IMR-90 (cell line): Measurements from ENCODE around the gene LRP1B. TPM values are rescaled to one million over a fixed set of nuclear protein-coding genes. Genes with fewer than 3 reads are reported as not detected.

Experiments
- ATAC-seq: fragments of 200-7000 bp; cut with Tn5 transposase; 2 replicates; pipeline ENCODE4 v1.9.1; 2020; ENCODE audit warnings: low read depth, mild to moderate bottlenecking, moderate library complexity
- BruUV-seq: library from RNA; stranded (reverse); fragments of 400-500 nt; replicated peaks from 2 replicates; lab custom pipeline; 2021; lab: Mats Ljungman, UMichigan
- CTCF ChIA-PET: fragments of 300-600 bp; formaldehyde crosslinking; extraction: SDS; loops from one replicate; lab custom pipeline; 2021; ENCODE audit warnings: antibody characterized with exemption; lab: Yijun Ruan, JAX
- POLR2A ChIA-PET: fragments of 300-600 bp; sonication (Branson Sonifier 250); formaldehyde crosslinking; loops from one replicate; lab custom pipeline; 2022; ENCODE audit warnings: antibody characterized with exemption; ENCODE audit not compliant: unreplicated experiment; lab: Charles Lee
- DNase-seq: peaks from one replicate; pipeline ENCODE4 v3.0.0; 2013
- H2AFZ ChIP-seq: replicated peaks from 2 replicates; pipeline ENCODE3; 2013; ENCODE audit warnings: low read length, mild to moderate bottlenecking; ENCODE audit not compliant: poor library complexity
- H2AK5ac ChIP-seq: 2 replicates; pipeline ENCODE4 v1.6.1; 2013; ENCODE audit warnings: low read depth, low read length, inconsistent platforms
- H2AK9ac ChIP-seq: replicated peaks from 2 replicates; pipeline ENCODE3; 2013; ENCODE audit warnings: mild to moderate bottlenecking, low read depth, low read length, moderate library complexity; ENCODE audit not compliant: poor library complexity
- H2BK120ac ChIP-seq: 2 replicates; pipeline ENCODE4 v1.6.1; 2013; ENCODE audit warnings: low read depth, low read length, inconsistent platforms
- H2BK15ac ChIP-seq: 3 replicates; pipeline ENCODE4 v1.6.1; 2013; ENCODE audit warnings: low read depth, low read length, inconsistent platforms
- H2BK20ac ChIP-seq: 2 replicates; pipeline ENCODE4 v1.6.1; 2013; ENCODE audit warnings: low read depth, mild to moderate bottlenecking, inconsistent platforms, low read length, moderate library complexity
- H2BK5ac ChIP-seq: 2 replicates; pipeline ENCODE4 v1.6.1; 2013; ENCODE audit warnings: mild to moderate bottlenecking, low read depth, low read length, inconsistent platforms; ENCODE audit not compliant: poor library complexity, severe bottlenecking
- H3K14ac ChIP-seq: replicated peaks from 2 replicates; pipeline ENCODE4 v1.6.1; 2013; ENCODE audit warnings: low read depth, low read length, inconsistent platforms
- H3K18ac ChIP-seq: 2 replicates; pipeline ENCODE4 v1.6.1; 2013; ENCODE audit warnings: low read depth, low read length, control low read depth
- H3K23ac ChIP-seq: 2 replicates; pipeline ENCODE4 v1.6.1; 2013; ENCODE audit warnings: low read depth, low read length, inconsistent platforms
- H3K27ac ChIP-seq: 2 replicates; pipeline ENCODE4 v1.5.1; 2013; ENCODE audit warnings: mild to moderate bottlenecking, control low read depth, low read length; ENCODE audit not compliant: insufficient read depth
- H3K27me3 ChIP-seq: 2 replicates; pipeline ENCODE4 v1.6.1; 2013; ENCODE audit warnings: low read length; ENCODE audit not compliant: control insufficient read depth, insufficient read depth
- H3K36me3 ChIP-seq: 2 replicates; pipeline ENCODE4 v1.6.1; 2013; ENCODE audit warnings: low read length, mixed read lengths; ENCODE audit not compliant: control insufficient read depth, insufficient read depth
- H3K4ac ChIP-seq: 2 replicates; pipeline ENCODE4 v1.6.1; 2013; ENCODE audit warnings: low read depth, low read length, inconsistent platforms
- H3K4me1 ChIP-seq: 2 replicates; pipeline ENCODE4 v1.6.1; 2013; ENCODE audit warnings: low read length, mixed read lengths; ENCODE audit not compliant: control insufficient read depth, insufficient read depth
- H3K4me2 ChIP-seq: 2 replicates; pipeline ENCODE4 v1.6.1; 2013; ENCODE audit warnings: low read depth, mild to moderate bottlenecking, control low read depth, low read length, moderate library complexity
- H3K4me3 ChIP-seq: 2 replicates; pipeline ENCODE4 v1.5.1; 2013; ENCODE audit warnings: low read depth, mild to moderate bottlenecking, control low read depth, low read length, moderate library complexity; ENCODE audit not compliant: insufficient read depth
- H3K56ac ChIP-seq: 2 replicates; pipeline ENCODE4 v1.6.1; 2013; ENCODE audit warnings: low read length, inconsistent platforms; ENCODE audit not compliant: insufficient read depth; ENCODE audit errors: extremely low read depth
- H3K79me1 ChIP-seq, 2 experiments: 2 replicates each; pipeline ENCODE4 v1.6.1; 2013; ENCODE audit warnings: low read length in 2 of 2, inconsistent platforms in 1 of 2, low read depth in 1 of 2
- H3K9ac ChIP-seq: 2 replicates; pipeline ENCODE4 v1.6.1; 2013; ENCODE audit warnings: low read depth, low read length, control low read depth
- H3K9me1 ChIP-seq: 2 replicates; pipeline ENCODE4 v1.6.1; 2013; ENCODE audit warnings: low read length, inconsistent platforms; ENCODE audit not compliant: insufficient read depth
- H3K9me3 ChIP-seq: 2 replicates; pipeline ENCODE4 v1.6.1; 2013; ENCODE audit warnings: low read length; ENCODE audit not compliant: control insufficient read depth, insufficient read depth
- H4K20me1 ChIP-seq: 2 replicates; pipeline ENCODE4 v1.6.1; 2013; ENCODE audit warnings: low read length, inconsistent platforms; ENCODE audit not compliant: insufficient read depth
- H4K5ac ChIP-seq: 2 replicates; pipeline ENCODE4 v1.6.1; 2013; ENCODE audit warnings: mild to moderate bottlenecking, low read depth, low read length, control low read depth
- H4K8ac ChIP-seq, 2 experiments: 2 replicates each; pipeline ENCODE4 v1.6.1; 2013; ENCODE audit warnings: low read depth in 2 of 2, low read length in 2 of 2, control low read depth in 1 of 2, inconsistent platforms in 1 of 2
- H4K91ac ChIP-seq: 2 replicates; pipeline ENCODE4 v1.6.1; 2013; ENCODE audit warnings: low read depth, low read length, inconsistent platforms; ENCODE audit not compliant: insufficient read depth
- BHLHE40 ChIP-seq: fragments of 150-350 bp; IDR thresholded peaks from 2 replicates; pipeline ENCODE4 v1.6.1; 2016; ENCODE audit warnings: mild to moderate bottlenecking, low read depth, low read length
- CEBPB ChIP-seq: IDR thresholded peaks from 2 replicates; pipeline ENCODE4 v1.6.1; 2012; ENCODE audit warnings: low read depth, low read length, improper control_type of control experiment
- CHD1 ChIP-seq: IDR thresholded peaks from 2 replicates; pipeline ENCODE4 v1.6.1; 2012; ENCODE audit warnings: low read depth, low read length, improper control_type of control experiment
- FOS ChIP-seq: fragments of 150-350 bp; IDR thresholded peaks from 2 replicates; pipeline ENCODE4 v1.6.1; 2016; ENCODE audit warnings: low read depth, low read length
- MAFK ChIP-seq: IDR thresholded peaks from 2 replicates; pipeline ENCODE4 v1.6.1; 2012; ENCODE audit warnings: low read depth, low read length, improper control_type of control experiment
- MAZ ChIP-seq: IDR thresholded peaks from 2 replicates; pipeline ENCODE4 v1.6.1; 2012; ENCODE audit warnings: low read depth, mild to moderate bottlenecking, low read length, improper control_type of control experiment, moderate library complexity, borderline replicate concordance
- MXI1 ChIP-seq: IDR thresholded peaks from 2 replicates; pipeline ENCODE4 v1.6.1; 2012; ENCODE audit warnings: low read depth, mild to moderate bottlenecking, low read length, moderate library complexity, borderline replicate concordance
- NFE2L2 ChIP-seq: fragments of 150-350 bp; IDR thresholded peaks from 2 replicates; pipeline ENCODE4 v1.6.1; 2016; ENCODE audit warnings: low read depth, mild to moderate bottlenecking, low read length
- POLR2A ChIP-seq: IDR thresholded peaks from 2 replicates; pipeline ENCODE4 v1.6.1; 2012; ENCODE audit warnings: mild to moderate bottlenecking, low read depth, low read length
- RAD21 ChIP-seq: IDR thresholded peaks from 2 replicates; pipeline ENCODE4 v1.6.1; 2012; ENCODE audit warnings: low read length, improper control_type of control experiment
- RCOR1 ChIP-seq: IDR thresholded peaks from 2 replicates; pipeline ENCODE4 v1.6.1; 2012; ENCODE audit warnings: mild to moderate bottlenecking, low read length, improper control_type of control experiment; ENCODE audit not compliant: insufficient replicate concordance
- RFX5 ChIP-seq: IDR thresholded peaks from 2 replicates; pipeline ENCODE4 v1.8.0; 2012; ENCODE audit warnings: low read depth, mild to moderate bottlenecking, low read length, moderate library complexity
- SMC3 ChIP-seq: fragments of 150-350 bp; IDR thresholded peaks from 2 replicates; pipeline ENCODE4 v1.6.1; 2016; ENCODE audit warnings: low read depth, mild to moderate bottlenecking, antibody characterized with exemption, low read length, moderate library complexity
- WGBS, 2 experiments: methylation state at CpG; one replicate each; pipeline versions ENCODE4 v1.1.5 to v1.1.7; 2013; ENCODE audit warnings: missing lambda C conversion rate in 2 of 2; ENCODE audit not compliant: insufficient read length in 1 of 2; ENCODE audit errors: extremely low coverage in 2 of 2; 5-methylcytosine and 5-hydroxymethylcytosine counted together
- dilution Hi-C: fragments of 300-500 bp; cut with HindIII; formaldehyde crosslinking; loops from one replicate; pipeline ENCODE4 v1.14.3; 2018; ENCODE audit warnings: low sequenced_read_pairs; ENCODE audit not compliant: unreplicated experiment
- in situ Hi-C: fragments of 300-500 bp; cut with MboI; formaldehyde crosslinking; loops from 3 replicates; pipeline ENCODE4 v1.14.3; 2019; ENCODE audit warnings: low sequenced_read_pairs, inconsistent platforms, mixed read lengths
- intact Hi-C: fragments of 100-400 bp; cut with micrococcal nuclease; formaldehyde crosslinking; loops from 2 replicates; pipeline ENCODE4 v1.10.0; 2022
- polyA plus RNA-seq, 3 experiments: library from polyadenylated mRNA; depleted of rRNA; stranded (reverse); fragments of >200 nt; gene quantifications; 2 replicates each; pipeline ENCODE4 v1.2.3, GENCODE V29; 2012; ENCODE audit warnings: low replicate concordance in 1 of 3
- total RNA-seq: library from RNA; depleted of rRNA; stranded (reverse); fragments of >200 nt; gene quantifications from 2 replicates; pipeline ENCODE4 v1.2.3, GENCODE V29; 2012
- TF ChIP-seq, protein P1 (sequence below): fragments of 150-350 bp; IDR thresholded peaks from 2 replicates; pipeline ENCODE4 v1.6.1; 2016; ENCODE audit warnings: low read depth, mild to moderate bottlenecking, low read length, moderate library complexity, borderline replicate concordance

Gene LRP1B
- total and polyA plus RNA-seq, 2 of the 4 experiments (the other 2 are of a cell fraction): under 0.01 to 0.02 TPM

DNA sequence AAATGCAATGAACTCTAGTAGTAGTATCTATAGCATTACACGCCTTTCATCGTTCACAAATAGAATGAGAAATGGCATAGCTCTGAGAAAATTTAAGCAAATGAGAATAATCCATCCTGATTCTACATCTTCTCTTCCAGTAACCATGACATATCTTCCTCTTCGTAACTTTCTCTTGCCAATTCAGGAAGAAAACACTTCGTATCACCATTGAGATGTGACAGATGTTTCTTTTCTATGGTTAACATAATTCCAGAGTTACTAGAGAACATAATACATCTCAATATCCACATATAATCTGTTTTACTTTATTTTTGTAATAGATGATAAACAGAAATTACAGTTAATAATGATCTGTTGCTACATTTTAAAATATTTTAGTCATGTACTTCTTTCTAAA, 1527.4 kb downstream of the LRP1B start:
- no peak for ATAC-seq
- no CpG with 5 or more reads among the region's 4 CpGs for WGBS, 2 experiments
- Histone ChIP-seq H2AK5ac (no peak overlapping the region), H2BK120ac (no peak overlapping the region), H3K4me1 (no peaks in the 10 kb centered on the region), H4K20me1 (no peaks in the 10 kb centered on the region), H2AK9ac (no peak overlapping the region), H3K4me2 (no peak overlapping the region), H3K27me3 (no peaks in the 10 kb centered on the region), H3K56ac (no peak overlapping the region), H4K91ac (no peak overlapping the region), H3K4ac (no peak overlapping the region), H3K9me3 (no peaks in the 10 kb centered on the region), H3K27ac (no peak overlapping the region), H3K36me3 (no peaks in the 10 kb centered on the region), H3K9me1 (no peaks in the 10 kb centered on the region), H3K23ac (no peak overlapping the region), H2AFZ (no peak overlapping the region), H3K14ac (no peak overlapping the region), H3K18ac (no peak overlapping the region), H2BK20ac (no peak overlapping the region), H3K9ac (no peak overlapping the region), H4K5ac (no peak overlapping the region), H2BK15ac (no peak overlapping the region), H3K4me3 (no peak overlapping the region), H3K79me1 (no peaks in the 10 kb centered on the region), H2BK5ac (no peak overlapping the region), H4K8ac (no peak overlapping the region)
- DNase-seq: no peak
- TF ChIP-seq CHD1 (no peak), MAFK (no peak), RCOR1 (no peak), FOS (no peak), BHLHE40 (no peak), MXI1 (no peak), POLR2A (no peak), CEBPB (no peak), MAZ (no peak), RFX5 (no peak), SMC3 (no peak), NFE2L2 (no peak), RAD21 (no peak)
- TF ChIP-seq, protein P1, sequence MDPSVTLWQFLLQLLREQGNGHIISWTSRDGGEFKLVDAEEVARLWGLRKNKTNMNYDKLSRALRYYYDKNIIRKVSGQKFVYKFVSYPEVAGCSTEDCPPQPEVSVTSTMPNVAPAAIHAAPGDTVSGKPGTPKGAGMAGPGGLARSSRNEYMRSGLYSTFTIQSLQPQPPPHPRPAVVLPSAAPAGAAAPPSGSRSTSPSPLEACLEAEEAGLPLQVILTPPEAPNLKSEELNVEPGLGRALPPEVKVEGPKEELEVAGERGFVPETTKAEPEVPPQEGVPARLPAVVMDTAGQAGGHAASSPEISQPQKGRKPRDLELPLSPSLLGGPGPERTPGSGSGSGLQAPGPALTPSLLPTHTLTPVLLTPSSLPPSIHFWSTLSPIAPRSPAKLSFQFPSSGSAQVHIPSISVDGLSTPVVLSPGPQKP: no peak
- in situ Hi-C loops (no loop called here), dilution Hi-C loops (no loop called here), intact Hi-C loops (no loop called here)
- CTCF ChIA-PET: no interaction called here
- BruUV-seq: no TSS peak
- POLR2A ChIA-PET: no interaction called here
